ENCODE measurements around the gene PODXL. TPM values are rescaled to one million over a fixed set of nuclear protein-coding genes. Genes with fewer than 3 reads are reported as not detected.

PODXL gene
- total RNA-seq, 1 donor from 2014 or later, result 114 TPM

- no peak for DNase-seq (ENCODE audit: low read depth, low spot score)
Measured at GRCh38 chr7:131455001-131455400, 101.4 kb downstream of the PODXL start.

GRCh38 chr7:131454498-131454897 is 101.9 kb downstream of the PODXL start:
- no peak for DNase-seq (ENCODE audit: low read depth, low spot score)

Other genes starting within 250 kb of the PODXL start
- gene MKLN1, start 228.8 kb downstream of the PODXL start, total RNA-seq, result 16.6 and 30.0 TPM in 2 replicates

All from pulmonary artery endothelial cell (primary cell).